ENCODE measurements around the gene HTN3.
"Not testable (repeated sequence)": the region's sequence is repeated elsewhere in the genome, so short reads cannot be mapped to it uniquely, and the experiment has no call there.

HTN3 gene
- 0 to 0.25 (median 0) reads per million in 18 experiments for total RNA-seq

DNA sequence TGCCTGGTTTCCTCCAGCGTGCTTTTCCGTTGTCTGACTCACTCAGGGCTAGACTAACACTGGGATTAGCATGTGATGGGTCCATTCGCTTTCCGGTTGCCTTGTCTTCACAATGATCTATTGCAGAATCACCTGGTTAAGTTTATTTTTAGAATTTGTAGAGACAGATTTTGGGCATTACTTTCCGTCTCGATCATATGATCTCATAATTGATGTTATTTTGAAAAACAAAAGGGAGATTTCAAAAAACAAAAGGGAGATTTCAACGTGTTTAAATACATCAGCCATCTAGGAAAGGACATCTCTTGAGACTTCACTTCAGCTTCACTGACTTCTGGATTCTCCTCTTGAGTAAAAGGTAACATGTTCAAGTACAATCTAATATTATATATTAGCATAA, at the start of gene HTN3:
HTN3 (plus strand) TSS at position 301 of the 400 bp plus-strand sequence. CDS start 2,282 bp downstream, outside the sequence.
- DNase-seq = not testable (repeated sequence)

DNA sequence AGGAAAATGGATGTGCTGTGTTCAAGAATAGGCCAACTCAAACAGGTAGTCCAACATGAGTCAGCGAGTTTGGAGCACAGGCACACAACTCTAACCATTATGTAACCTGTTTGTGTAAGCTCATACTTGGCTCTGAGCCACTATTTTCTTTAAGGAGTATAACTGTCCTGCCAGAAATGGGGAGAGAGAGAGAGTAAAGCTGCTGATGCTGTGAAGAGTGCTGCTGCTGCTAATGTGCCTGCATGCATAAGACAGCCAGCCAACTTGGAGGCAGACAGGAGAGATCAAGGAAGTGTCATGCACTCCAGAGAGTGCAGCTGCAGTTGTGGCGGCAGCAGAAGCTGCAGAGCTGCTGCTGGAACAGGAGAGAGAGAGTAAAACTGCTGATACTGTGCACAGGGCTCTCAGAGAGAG, 44.2 kb upstream of the HTN3 start:
- DNase-seq = no peak

GRCh38 chr4:69986663-69987062, 41.6 kb upstream of the HTN3 start:
- DNase-seq = no peak

GRCh38 chr4:69991016-69991415, 37.2 kb upstream of the HTN3 start:
- no peak for DNase-seq

DNA sequence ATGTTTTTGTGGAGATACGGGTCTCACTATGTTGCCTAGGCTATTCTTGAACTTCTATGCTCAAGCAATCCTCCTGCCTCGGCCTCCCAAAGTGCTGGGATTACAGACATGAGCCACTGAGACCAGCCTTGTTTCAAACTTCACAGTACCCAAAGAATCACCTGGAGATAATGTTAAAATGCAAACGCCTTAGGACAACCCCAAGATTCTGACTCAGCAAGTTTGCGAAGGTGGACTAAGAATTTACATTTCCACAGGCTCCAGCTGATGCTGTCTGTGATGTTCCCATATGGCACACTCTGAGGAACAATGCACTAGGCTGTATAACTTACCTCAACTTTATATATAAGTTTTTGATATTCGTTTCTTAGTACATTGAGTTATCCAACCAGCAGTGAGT, 33.5 kb upstream of the HTN3 start:
- no peak for DNase-seq

GRCh38 chr4:69995526-69996016, 32.7 kb upstream of the HTN3 start, which contains the start of gene STATH:
Gene STATH (plus strand): TSS chr4:69995966. CDS start chr4:69998438, 2,472 bp downstream.
- DNase-seq = no peak

DNA sequence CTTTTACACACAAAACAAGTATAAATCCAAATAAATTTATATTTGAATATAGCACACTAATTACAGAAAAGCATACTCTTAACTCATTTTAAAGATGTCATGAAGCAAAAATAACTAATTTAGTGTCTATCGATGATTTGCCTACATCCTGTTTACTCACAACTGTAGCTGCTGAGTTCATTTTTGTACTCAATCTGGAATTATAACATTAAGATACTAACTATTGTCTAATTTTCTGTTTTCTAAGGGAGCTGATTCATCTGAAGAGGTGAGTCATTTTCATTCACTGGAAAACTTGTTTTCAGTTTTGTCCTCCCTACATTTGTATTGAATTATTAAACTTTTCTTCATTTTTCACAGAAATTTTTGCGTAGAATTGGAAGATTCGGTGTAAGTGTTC, 28.8 kb upstream of the HTN3 start:
- DNase-seq = no peak

GRCh38 chr4:70000711-70001110, 27.5 kb upstream of the HTN3 start:
- no peak for DNase-seq

- no peak for DNase-seq
These were observed 25.8 kb upstream of the HTN3 start for GRCh38 chr4:70002507-70002906.

GRCh38 chr4:70008771-70009170, 19.5 kb upstream of the HTN3 start:
- DNase-seq = no peak

DNA sequence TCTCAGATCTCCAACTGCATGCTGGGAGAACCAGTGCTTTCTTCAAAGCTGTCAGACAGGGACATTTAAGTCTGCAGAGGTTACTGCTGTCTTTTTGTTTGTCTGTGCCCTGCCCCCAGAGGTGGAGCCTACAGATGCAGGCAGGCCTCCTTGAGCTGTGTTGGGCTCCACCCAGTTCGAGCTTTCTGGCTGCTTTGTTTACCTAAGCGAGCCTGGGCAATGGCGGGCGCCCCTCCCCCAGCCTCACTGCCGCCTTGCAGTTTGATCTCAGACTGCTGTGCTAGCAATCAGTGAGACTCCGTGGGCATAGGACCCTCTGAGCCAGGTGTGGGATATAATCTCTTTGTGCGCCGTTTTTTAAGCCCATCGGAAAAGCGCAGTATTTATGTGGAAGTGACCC, 9.3 kb upstream of the HTN3 start:
- not testable (repeated sequence) for DNase-seq

- DNase-seq = no peak
These were observed 5.0 kb upstream of the HTN3 start for GRCh38 chr4:70023218-70023617.

DNA sequence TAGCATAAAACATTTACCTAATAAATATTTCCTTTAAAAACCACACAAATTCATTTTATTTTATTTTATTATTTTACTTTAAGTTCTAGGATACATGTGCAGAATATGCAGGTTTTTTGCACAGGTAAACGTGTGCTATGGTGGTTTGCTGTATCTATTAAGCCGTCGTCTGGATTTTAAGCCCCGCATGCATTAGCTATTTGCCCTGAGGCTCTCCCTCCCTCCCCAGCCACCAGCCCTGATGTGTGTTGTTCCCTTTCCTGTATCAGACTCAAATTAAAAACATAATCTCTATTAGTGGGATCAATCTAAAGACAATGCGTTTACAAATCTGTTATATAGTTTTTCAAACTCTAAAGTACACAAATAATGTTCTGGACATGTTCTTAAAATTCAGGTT, 1.2 kb upstream of the HTN3 start:
- no peak for DNase-seq

- DNase-seq = not testable (repeated sequence)
These were observed 9.3 kb downstream of the HTN3 start for GRCh38 chr4:70037559-70037958.

DNA sequence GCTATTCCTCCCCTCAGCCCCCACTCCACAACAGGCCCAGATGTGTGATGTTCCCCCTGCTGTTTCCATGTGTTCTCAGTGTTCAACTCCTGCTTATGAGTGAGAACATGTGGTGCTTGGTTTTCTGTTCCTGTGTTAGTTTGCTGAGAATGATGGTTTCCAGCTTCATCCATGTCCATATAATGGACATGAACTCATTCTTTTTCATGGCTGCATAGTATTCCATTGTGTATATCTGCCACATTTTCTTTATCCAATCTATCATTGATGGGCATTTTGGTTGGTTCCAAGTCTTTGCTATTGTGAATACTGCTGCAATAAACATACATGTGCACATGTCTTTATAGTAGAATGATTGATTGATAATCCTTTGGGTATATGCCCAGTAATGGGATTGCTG, 11.7 kb downstream of the HTN3 start:
- not testable (repeated sequence) for DNase-seq

- no peak for DNase-seq
These were observed 13.5 kb downstream of the HTN3 start for GRCh38 chr4:70041652-70042286.

DNA sequence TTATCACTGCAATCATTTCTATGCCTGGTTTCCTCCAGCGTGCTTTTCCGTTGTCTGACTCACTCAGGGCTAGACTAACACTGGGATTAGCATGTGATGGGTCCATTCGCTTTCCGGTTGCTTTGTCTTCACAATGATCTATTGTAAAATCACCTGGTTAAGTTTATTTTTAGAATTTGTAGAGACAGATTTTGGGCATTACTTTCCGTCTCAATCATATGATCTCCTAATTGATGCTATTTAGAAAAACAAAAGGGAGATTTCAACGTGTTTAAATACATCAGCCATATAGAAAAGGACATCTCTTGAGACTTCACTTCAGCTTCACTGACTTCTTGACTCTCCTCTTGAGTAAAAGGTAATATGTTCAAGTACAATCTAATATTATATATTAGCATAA, 21.9 kb downstream of the HTN3 start, which contains the start of gene HTN1:
HTN1 (plus strand) TSS at position 301 of the 400 bp plus-strand sequence. CDS start 2,639 bp downstream, outside the sequence.
- DNase-seq = not testable (repeated sequence)

- not testable (repeated sequence) for DNase-seq
These were observed 28.3 kb downstream of the HTN3 start for GRCh38 chr4:70056534-70056933.

- DNase-seq = no peak
These were observed 29.4 kb downstream of the HTN3 start for GRCh38 chr4:70057651-70058050.

GRCh38 chr4:70059149-70059548, 30.9 kb downstream of the HTN3 start:
- DNase-seq = no peak

GRCh38 chr4:70062000-70062399, 33.7 kb downstream of the HTN3 start:
- no peak for DNase-seq

DNA sequence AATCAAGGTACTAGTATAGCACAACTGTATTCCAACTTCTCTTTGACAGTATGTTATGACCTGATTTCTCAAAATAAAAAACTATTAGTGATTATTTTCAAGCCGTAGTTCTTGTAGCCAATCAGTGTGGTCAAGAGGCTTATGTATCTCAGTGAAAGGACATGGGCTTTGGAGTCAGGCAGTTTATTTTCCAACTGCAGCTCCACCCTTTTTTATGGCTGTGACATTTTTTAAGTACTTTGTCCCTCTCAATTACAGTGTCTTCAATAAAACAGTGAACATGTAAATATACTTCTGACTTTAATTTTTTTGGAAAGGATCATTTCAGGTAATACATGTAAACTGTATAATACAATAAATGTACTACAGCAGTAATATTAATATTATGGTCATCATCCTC, 51.9 kb downstream of the HTN3 start:
- DNase-seq = no peak

Measured in inflammatory macrophage (primary cell).